ENCODE measurements around the gene TXNL4A. TPM values are rescaled to one million over a fixed set of nuclear protein-coding genes. Genes with fewer than 3 reads are reported as not detected.

The TXNL4A gene
- total RNA-seq, 1 donor from 2014 or later: 104 TPM

GRCh38 chr18:79949697-79950487 is 38.5 kb downstream of the TXNL4A start:
- peak overlapping the region; percentile 79 for H3K4me3 Mint-ChIP-seq (ENCODE audit: low read depth)
- no peak for DNase-seq (ENCODE audit: low spot score, unreplicated experiment)
- H3K36me3 Mint-ChIP-seq (ENCODE audit: insufficient read depth): peaks cover 5% of the 10 kb centered on the region
- no peaks in the 10 kb centered on the region for H3K9me3 Mint-ChIP-seq (ENCODE audit: low read depth)
- TF ChIP-seq, protein P1, sequence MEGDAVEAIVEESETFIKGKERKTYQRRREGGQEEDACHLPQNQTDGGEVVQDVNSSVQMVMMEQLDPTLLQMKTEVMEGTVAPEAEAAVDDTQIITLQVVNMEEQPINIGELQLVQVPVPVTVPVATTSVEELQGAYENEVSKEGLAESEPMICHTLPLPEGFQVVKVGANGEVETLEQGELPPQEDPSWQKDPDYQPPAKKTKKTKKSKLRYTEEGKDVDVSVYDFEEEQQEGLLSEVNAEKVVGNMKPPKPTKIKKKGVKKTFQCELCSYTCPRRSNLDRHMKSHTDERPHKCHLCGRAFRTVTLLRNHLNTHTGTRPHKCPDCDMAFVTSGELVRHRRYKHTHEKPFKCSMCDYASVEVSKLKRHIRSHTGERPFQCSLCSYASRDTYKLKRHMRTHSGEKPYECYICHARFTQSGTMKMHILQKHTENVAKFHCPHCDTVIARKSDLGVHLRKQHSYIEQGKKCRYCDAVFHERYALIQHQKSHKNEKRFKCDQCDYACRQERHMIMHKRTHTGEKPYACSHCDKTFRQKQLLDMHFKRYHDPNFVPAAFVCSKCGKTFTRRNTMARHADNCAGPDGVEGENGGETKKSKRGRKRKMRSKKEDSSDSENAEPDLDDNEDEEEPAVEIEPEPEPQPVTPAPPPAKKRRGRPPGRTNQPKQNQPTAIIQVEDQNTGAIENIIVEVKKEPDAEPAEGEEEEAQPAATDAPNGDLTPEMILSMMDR (IDR thresholded peaks at IDR 0.05; ENCODE audit: unreplicated experiment): no peak
- H3K27me3 Mint-ChIP-seq: peaks cover 20% of the 10 kb centered on the region
- H3K4me1 Mint-ChIP-seq (ENCODE audit: low read depth): peaks cover 11% of the 10 kb centered on the region
- peak overlapping the region; percentile 73 for H3K27ac Mint-ChIP-seq

DNA sequence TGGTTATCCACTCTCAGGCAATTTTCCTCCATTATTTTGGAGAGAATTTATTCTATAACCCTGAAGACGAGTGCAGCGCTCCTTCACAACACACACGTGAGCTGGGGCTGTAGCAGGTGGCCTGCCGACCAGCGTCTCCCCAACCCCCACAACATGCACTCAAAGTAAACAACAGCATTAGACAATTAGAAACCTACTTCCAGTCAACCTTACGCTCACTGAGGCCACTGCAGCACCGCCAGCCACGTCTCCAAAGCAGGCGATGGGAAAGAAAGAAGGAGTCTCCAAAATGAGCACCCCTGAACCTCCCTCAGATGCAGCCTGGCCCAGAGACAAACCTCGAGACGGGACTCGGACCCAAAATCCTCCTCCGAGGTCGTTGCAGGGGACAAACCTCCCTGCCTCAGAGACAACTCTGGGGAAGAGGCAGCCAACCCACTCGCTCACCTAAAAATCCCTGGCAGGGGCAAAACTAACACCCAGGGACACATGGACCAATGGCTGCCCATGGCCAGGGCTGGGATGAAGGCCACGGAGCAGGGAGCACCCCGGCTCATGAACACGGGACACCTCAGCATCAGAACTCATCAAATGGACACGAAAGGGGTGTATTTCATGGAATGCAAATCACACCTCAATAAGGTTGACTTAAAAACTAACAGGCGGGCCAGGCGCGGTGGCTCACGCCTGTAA is 39.5 kb downstream of the TXNL4A start:
- H3K9me3 Mint-ChIP-seq (ENCODE audit: low read depth): no peaks in the 10 kb centered on the region
- peaks cover 5% of the 10 kb centered on the region for H3K36me3 Mint-ChIP-seq (ENCODE audit: insufficient read depth)
- H3K27ac Mint-ChIP-seq: no peak overlapping the region
- TF ChIP-seq, protein P1 (IDR thresholded peaks at IDR 0.05; ENCODE audit: unreplicated experiment): no peak
- H3K4me3 Mint-ChIP-seq (ENCODE audit: low read depth): peak overlapping the region; percentile 79
- H3K27me3 Mint-ChIP-seq: peaks cover 11% of the 10 kb centered on the region
- DNase-seq (ENCODE audit: low spot score, unreplicated experiment): no peak
- peaks cover 11% of the 10 kb centered on the region for H3K4me1 Mint-ChIP-seq (ENCODE audit: low read depth)

DNA sequence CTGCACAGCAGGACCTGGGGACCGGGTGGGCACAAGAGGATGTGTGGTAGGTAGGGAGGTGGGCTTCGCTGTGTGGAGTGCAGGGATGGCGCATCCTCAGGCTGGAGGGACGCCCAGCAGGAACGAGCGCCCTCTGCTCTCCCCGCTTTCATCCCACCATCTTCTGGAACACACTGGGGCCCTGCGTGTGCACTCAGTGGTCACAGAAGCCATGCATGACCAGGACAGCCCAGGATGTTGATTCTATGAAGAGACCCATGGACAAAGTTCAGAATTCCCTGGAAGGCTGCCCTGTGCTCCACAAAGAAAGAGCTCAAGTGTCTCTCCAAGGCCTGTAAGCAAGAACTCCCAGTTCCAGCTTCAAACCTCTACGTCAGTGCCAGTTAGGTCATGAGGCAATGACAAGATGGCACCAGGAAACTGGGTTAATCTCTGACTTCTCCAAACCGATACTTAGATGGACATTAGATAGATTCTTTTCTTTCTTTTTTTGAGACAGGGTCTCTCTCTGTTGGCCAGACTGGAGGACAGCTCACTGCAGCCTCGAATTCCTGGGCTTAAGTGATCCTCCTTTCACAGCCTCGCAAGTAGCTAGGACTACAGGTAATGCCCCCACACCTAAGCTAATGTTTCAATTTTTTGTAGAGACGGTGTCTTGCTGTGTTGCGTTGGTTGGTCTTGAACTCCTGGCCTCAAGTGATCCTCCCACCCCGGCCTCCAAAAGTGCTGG is 40.3 kb downstream of the TXNL4A start:
- Mint-ChIP-seq H3K9me3 (ENCODE audit: low read depth) (no peaks in the 10 kb centered on the region), H3K27me3 (peaks cover 3% of the 10 kb centered on the region), H3K4me3 (ENCODE audit: low read depth) (no peak overlapping the region), H3K27ac (no peak overlapping the region), H3K4me1 (ENCODE audit: low read depth) (peaks cover 12% of the 10 kb centered on the region), H3K36me3 (ENCODE audit: insufficient read depth) (peaks cover 5% of the 10 kb centered on the region)
- no peak for DNase-seq (ENCODE audit: low spot score, unreplicated experiment)
- TF ChIP-seq, protein P1 (IDR thresholded peaks at IDR 0.05; ENCODE audit: unreplicated experiment): no peak

GRCh38 chr18:79947054-79947755 is 41.2 kb downstream of the TXNL4A start:
- H3K4me1 Mint-ChIP-seq (ENCODE audit: low read depth): peaks cover 15% of the 10 kb centered on the region
- no peaks in the 10 kb centered on the region for H3K9me3 Mint-ChIP-seq (ENCODE audit: low read depth)
- no peak for DNase-seq (ENCODE audit: low spot score, unreplicated experiment)

More at GRCh38 chr18:79947054-79947755, 41.2 kb downstream of the TXNL4A start:
- TF ChIP-seq, protein P1 (IDR thresholded peaks at IDR 0.05; ENCODE audit: unreplicated experiment): no peak
- Mint-ChIP-seq H3K36me3 (ENCODE audit: insufficient read depth) (peaks cover 10% of the 10 kb centered on the region), H3K4me3 (ENCODE audit: low read depth) (no peak overlapping the region), H3K27me3 (no peaks in the 10 kb centered on the region), H3K27ac (no peak overlapping the region)

Data from progenitor cell of endocrine pancreas (in vitro differentiated cells).